ENCODE data around the gene HIGD2A. TPM values are rescaled to one million over a fixed set of nuclear protein-coding genes. Genes with fewer than 3 reads are reported as not detected.

The HIGD2A gene
- total and polyA plus RNA-seq, 10 of the 15 experiments (the other 5 are each of a cell fraction or from before 2014, with no cell fraction given): 152 to 348 (median 194) TPM

DNA sequence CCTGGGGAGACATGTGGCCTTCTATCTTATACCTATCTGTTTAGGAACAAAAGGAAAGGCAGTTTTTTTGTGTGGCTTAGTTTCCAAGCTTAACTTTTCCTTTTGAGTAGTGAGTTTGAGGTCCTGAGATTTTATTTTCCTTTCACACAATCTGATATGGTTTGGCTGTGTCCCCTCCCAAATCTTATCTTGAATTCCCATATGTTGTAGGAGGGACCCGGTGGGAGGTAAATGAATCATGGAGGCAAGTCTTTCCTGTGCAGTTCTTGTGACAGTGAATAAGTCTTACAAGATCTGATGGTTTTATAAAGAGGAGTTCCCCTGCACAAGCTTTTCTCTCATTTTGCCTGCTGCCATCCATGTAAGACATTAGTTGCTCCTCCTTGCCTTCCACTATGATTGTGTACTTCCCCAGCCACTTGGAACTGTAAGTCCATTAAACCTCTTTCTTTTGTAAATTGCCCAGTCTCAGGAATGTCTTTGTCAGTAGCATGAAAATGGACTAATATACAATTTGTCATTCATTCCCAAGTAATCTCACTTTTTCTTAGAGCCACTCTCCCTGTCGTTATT, 32.5 kb downstream of the HIGD2A start:
- in situ Hi-C loops (cut with MboI): no loop called here
- Histone ChIP-seq H3K4me2 (ENCODE audit: control insufficient read depth, insufficient read depth) (no peak overlapping the region), H4K20me1 (ENCODE audit: control insufficient read depth, insufficient read depth) (no peaks in the 10 kb centered on the region), H3K4me1 (ENCODE audit: control insufficient read depth, insufficient read depth, low read length) (peaks cover 6% of the 10 kb centered on the region), H3K36me3 (ENCODE audit: control insufficient read depth in 2 of 2, insufficient read depth in 2 of 2, low read length in 1 of 2) (no peaks in the 10 kb centered on the region), H3K9me3 (replicated peaks; ENCODE audit: control insufficient read depth, insufficient read depth, low read length) (no peaks in the 10 kb centered on the region; the same call in 2 of the 3 replicates), H3K27ac (ENCODE audit: control insufficient read depth, insufficient read depth) (no peak overlapping the region), H3K9ac (ENCODE audit: control insufficient read depth, insufficient read depth, low read length) (no peak overlapping the region), H3K79me2 (ENCODE audit: control insufficient read depth, insufficient read depth, low read length) (peaks cover 2% of the 10 kb centered on the region; the same call in 1 of the 2 replicates), H3K4me3 (no peak overlapping the region), H2AFZ (ENCODE audit: control insufficient read depth, low read depth, low read length) (no peak overlapping the region), H3K27me3 (replicated peaks in 1 of 2; ENCODE audit: control insufficient read depth in 2 of 2, insufficient read depth in 2 of 2, low read length in 1 of 2) (no peaks in the 10 kb centered on the region)
- ChIA-PET POLR2A (interaction anchor here (0.6 kb wide), 1 partner anchor 187 kb away, joined by 6 read pairs; no protein-coding TSS in a partner anchor), CTCF (interaction anchor here (1.1 kb wide), 1 partner anchor 102 kb away, joined by 3 read pairs; no protein-coding TSS in a partner anchor), RAD21 (ENCODE audit: unreplicated experiment) (no interaction called here), SMC1A (ENCODE audit: uncharacterized antibody, unreplicated experiment) (no interaction called here)
- DNase-seq (ENCODE audit: low read depth, low spot score): no peak
- no peak for FAIRE-seq
- ATAC-seq: no peak
- intact Hi-C loops (cut with micrococcal nuclease; ENCODE audit: unreplicated experiment): no loop called here
- BruUV-seq (replicated peaks): no TSS peak
- WGBS (ENCODE audit: insufficient coverage, insufficient replicate concordance, low lambda C conversion rate, missing lambda C conversion rate): 41% methylated on average over 2 of the region's 2 CpGs
- TF ChIP-seq, protein P1, sequence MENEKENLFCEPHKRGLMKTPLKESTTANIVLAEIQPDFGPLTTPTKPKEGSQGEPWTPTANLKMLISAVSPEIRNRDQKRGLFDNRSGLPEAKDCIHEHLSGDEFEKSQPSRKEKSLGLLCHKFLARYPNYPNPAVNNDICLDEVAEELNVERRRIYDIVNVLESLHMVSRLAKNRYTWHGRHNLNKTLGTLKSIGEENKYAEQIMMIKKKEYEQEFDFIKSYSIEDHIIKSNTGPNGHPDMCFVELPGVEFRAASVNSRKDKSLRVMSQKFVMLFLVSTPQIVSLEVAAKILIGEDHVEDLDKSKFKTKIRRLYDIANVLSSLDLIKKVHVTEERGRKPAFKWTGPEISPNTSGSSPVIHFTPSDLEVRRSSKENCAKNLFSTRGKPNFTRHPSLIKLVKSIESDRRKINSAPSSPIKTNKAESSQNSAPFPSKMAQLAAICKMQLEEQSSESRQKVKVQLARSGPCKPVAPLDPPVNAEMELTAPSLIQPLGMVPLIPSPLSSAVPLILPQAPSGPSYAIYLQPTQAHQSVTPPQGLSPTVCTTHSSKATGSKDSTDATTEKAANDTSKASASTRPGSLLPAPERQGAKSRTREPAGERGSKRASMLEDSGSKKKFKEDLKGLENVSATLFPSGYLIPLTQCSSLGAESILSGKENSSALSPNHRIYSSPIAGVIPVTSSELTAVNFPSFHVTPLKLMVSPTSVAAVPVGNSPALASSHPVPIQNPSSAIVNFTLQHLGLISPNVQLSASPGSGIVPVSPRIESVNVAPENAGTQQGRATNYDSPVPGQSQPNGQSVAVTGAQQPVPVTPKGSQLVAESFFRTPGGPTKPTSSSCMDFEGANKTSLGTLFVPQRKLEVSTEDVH (IDR thresholded peaks at IDR 0.05; ENCODE audit: low read depth, partially characterized antibody): no peak
- TF ChIP-seq KLF5 (IDR thresholded peaks at IDR 0.05; ENCODE audit: partially characterized antibody) (no peak), TAF1 (IDR thresholded peaks at IDR 0.05; ENCODE audit: borderline replicate concordance, low read depth, low read length) (no peak), IKZF2 (IDR thresholded peaks at IDR 0.05) (no peak), KAT2A (conservative IDR thresholded peaks at IDR 0.05; ENCODE audit: control insufficient read depth, low read depth, low read length) (no peak), PRDM15 (CRISPR knock-in tag; IDR thresholded peaks at IDR 0.05) (no peak), ZNF207 (IDR thresholded peaks at IDR 0.05; ENCODE audit: borderline replicate concordance) (no peak), FOXK2 (IDR thresholded peaks at IDR 0.05) (no peak), ATF7 (IDR thresholded peaks at IDR 0.05; ENCODE audit: low read depth) (no peak), JUND (IDR thresholded peaks at IDR 0.05; ENCODE audit: low read depth, low read length) (no peak), GATAD2B (conservative IDR thresholded peaks at IDR 0.05; ENCODE audit: low read depth) (no peak), MTA3 (IDR thresholded peaks at IDR 0.05; ENCODE audit: borderline replicate concordance, low read length) (no peak), BCL11A (IDR thresholded peaks at IDR 0.05; ENCODE audit: low read depth, low read length) (no peak)
- TF ChIP-seq, protein P2, sequence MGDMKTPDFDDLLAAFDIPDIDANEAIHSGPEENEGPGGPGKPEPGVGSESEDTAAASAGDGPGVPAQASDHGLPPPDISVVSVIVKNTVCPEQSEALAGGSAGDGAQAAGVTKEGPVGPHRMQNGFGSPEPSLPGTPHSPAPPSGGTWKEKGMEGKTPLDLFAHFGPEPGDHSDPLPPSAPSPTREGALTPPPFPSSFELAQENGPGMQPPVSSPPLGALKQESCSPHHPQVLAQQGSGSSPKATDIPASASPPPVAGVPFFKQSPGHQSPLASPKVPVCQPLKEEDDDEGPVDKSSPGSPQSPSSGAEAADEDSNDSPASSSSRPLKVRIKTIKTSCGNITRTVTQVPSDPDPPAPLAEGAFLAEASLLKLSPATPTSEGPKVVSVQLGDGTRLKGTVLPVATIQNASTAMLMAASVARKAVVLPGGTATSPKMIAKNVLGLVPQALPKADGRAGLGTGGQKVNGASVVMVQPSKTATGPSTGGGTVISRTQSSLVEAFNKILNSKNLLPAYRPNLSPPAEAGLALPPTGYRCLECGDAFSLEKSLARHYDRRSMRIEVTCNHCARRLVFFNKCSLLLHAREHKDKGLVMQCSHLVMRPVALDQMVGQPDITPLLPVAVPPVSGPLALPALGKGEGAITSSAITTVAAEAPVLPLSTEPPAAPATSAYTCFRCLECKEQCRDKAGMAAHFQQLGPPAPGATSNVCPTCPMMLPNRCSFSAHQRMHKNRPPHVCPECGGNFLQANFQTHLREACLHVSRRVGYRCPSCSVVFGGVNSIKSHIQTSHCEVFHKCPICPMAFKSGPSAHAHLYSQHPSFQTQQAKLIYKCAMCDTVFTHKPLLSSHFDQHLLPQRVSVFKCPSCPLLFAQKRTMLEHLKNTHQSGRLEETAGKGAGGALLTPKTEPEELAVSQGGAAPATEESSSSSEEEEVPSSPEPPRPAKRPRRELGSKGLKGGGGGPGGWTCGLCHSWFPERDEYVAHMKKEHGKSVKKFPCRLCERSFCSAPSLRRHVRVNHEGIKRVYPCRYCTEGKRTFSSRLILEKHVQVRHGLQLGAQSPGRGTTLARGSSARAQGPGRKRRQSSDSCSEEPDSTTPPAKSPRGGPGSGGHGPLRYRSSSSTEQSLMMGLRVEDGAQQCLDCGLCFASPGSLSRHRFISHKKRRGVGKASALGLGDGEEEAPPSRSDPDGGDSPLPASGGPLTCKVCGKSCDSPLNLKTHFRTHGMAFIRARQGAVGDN (IDR thresholded peaks at IDR 0.05): no peak
